Transverse colon (tissue), 4 donors: ENCODE measurements around the gene PRKCG.

ENCODE experiments used
- CTCF ChIP-seq, 5 experiments: fragments of 200-600 bp in 3 of 5; fragments of 450-650 bp in 2 of 5; sonication (generic) in 3 of 5; IDR thresholded peaks; 1 replicate in 2 of 5; 2 replicates in 3 of 5; pipeline ENCODE4 v1.5.1; 2016 to 2017; ENCODE audit warnings: antibody characterized with exemption in 5 of 5, inconsistent platforms in 3 of 5, mild to moderate bottlenecking in 2 of 5, moderate library complexity in 1 of 5
- POLR2A ChIP-seq: fragments of 450-650 bp; IDR thresholded peaks from one replicate; pipeline ENCODE4 v1.6.1; 2016; ENCODE audit warnings: antibody characterized with exemption, mild to moderate bottlenecking, moderate library complexity
- POLR2AphosphoS5 ChIP-seq, 3 donors: sonication (generic); formaldehyde crosslinking; IDR thresholded peaks; one replicate each; pipeline ENCODE4 v1.6.1; 2016; ENCODE audit warnings: antibody characterized with exemption in 3 of 3

- TF ChIP-seq POLR2AphosphoS5 (IDR thresholded peaks at IDR 0.05) (no peak), CTCF (IDR thresholded peaks at IDR 0.05) (no peak), POLR2A (no peak)
Observed at GRCh38 chr19:53916004-53916403, 34.0 kb downstream of the PRKCG start.
